Pancreas (tissue), 10 donors: Measurements from ENCODE around the gene THSD7B. TPM values are rescaled to one million over a fixed set of nuclear protein-coding genes. Genes with fewer than 3 reads are reported as not detected.

Source experiments
- ATAC-seq, 4 donors: fragments of 200-7000 bp; cut with Tn5 transposase; one replicate each; pipeline versions ENCODE4 v1.8.0 to v1.9.1; 2020; ENCODE audit warnings: mild to moderate bottlenecking in 4 of 4, moderate library complexity in 4 of 4
- DNase-seq, 6 donors: peaks; one replicate each; pipeline ENCODE4 v3.0.0-alpha.2; 2020
- FAIRE-seq: peaks from 2 replicates; lab custom pipeline; 2012; peaks lifted over from hg19 to GRCh38; lab: Jason Lieb, UNC
- H3K27ac ChIP-seq, 4 donors: fragments of 200-600 bp; sonication (generic); 1 replicate in 3 of 4; 2 replicates in 1 of 4; pipeline versions ENCODE4 v1.5.0 to v1.8.0; 2020
- H3K27me3 ChIP-seq, 4 donors: fragments of 200-600 bp; one replicate each; pipeline ENCODE4 v1.8.0; 2021
- H3K36me3 ChIP-seq, 3 donors: fragments of 200-600 bp; sonication (generic) in 1 of 3; one replicate each; pipeline versions ENCODE4 v1.5.0 to v1.8.0; 2020 to 2021
- H3K4me1 ChIP-seq, 3 donors: fragments of 200-600 bp; one replicate each; pipeline ENCODE4 v1.8.0; 2021
- H3K4me3 ChIP-seq, 4 donors: fragments of 200-600 bp; sonication (generic) in 2 of 4; one replicate each; pipeline versions ENCODE4 v1.5.0 to v1.8.0; 2020 to 2021
- H3K9me3 ChIP-seq, 4 donors: fragments of 200-600 bp; one replicate each; pipeline ENCODE4 v1.8.0; 2021
- WGBS, 2 donors: extraction: QIAGEN DNeasy Blood & Tissue Kit; methylation state at CpG; one replicate each; pipeline ENCODE4 v1.1.7; 2013; 5-methylcytosine and 5-hydroxymethylcytosine counted together
- intact Hi-C, 3 donors: fragments of 100-400 bp; cut with DNase I; formaldehyde crosslinking; loops; one replicate each; pipeline versions ENCODE4 v1.11.1 to v1.14.2; 2022
- polyA plus RNA-seq, 2 donors: library from polyadenylated mRNA; stranded (reverse); fragments of 200-250 nt; gene quantifications; one replicate each; pipeline ENCODE4 v1.2.3, GENCODE V29; 2013
- total RNA-seq, 6 donors: library from RNA; stranded (reverse); fragmentation: NEBNext Ultra II Directional in 4 of 6; extraction: Animal tissue kit (Norgen Biotek cat#: 25700) in 4 of 6; gene quantifications; one replicate each; pipeline versions ENCODE4 v1.2.1 to v1.2.4, GENCODE V29; 2021 to 2023
- TF ChIP-seq, protein P1 (sequence below), 4 donors: fragments of 200-600 bp; sonication (generic) in 3 of 4; IDR thresholded peaks; one replicate each; pipeline versions ENCODE4 v1.5.0 to v1.8.0; 2021; ENCODE audit warnings: antibody characterized with exemption in 4 of 4
- donor health status: healthy with polysubstance abuse.
- donor health status: DM: no; HTN: no; CAD: no; lungs with moderate emphysema.
- donor health status: DM: no; HTN: no; CAD: no.
- donor health status: control.
- donor health status: control.
- donor health status: Bipolar disorder and iron deficiency.
- donor health status: DM: yes; HTN: yes; CAD: no.
- donor health status: DM: no; HTN: no; CAD: no.
- donor health status: DM: no; HTN: no; CAD: no.
- donor health status: DM: yes; HTN: yes; CAD: no.

Gene THSD7B, protein sequence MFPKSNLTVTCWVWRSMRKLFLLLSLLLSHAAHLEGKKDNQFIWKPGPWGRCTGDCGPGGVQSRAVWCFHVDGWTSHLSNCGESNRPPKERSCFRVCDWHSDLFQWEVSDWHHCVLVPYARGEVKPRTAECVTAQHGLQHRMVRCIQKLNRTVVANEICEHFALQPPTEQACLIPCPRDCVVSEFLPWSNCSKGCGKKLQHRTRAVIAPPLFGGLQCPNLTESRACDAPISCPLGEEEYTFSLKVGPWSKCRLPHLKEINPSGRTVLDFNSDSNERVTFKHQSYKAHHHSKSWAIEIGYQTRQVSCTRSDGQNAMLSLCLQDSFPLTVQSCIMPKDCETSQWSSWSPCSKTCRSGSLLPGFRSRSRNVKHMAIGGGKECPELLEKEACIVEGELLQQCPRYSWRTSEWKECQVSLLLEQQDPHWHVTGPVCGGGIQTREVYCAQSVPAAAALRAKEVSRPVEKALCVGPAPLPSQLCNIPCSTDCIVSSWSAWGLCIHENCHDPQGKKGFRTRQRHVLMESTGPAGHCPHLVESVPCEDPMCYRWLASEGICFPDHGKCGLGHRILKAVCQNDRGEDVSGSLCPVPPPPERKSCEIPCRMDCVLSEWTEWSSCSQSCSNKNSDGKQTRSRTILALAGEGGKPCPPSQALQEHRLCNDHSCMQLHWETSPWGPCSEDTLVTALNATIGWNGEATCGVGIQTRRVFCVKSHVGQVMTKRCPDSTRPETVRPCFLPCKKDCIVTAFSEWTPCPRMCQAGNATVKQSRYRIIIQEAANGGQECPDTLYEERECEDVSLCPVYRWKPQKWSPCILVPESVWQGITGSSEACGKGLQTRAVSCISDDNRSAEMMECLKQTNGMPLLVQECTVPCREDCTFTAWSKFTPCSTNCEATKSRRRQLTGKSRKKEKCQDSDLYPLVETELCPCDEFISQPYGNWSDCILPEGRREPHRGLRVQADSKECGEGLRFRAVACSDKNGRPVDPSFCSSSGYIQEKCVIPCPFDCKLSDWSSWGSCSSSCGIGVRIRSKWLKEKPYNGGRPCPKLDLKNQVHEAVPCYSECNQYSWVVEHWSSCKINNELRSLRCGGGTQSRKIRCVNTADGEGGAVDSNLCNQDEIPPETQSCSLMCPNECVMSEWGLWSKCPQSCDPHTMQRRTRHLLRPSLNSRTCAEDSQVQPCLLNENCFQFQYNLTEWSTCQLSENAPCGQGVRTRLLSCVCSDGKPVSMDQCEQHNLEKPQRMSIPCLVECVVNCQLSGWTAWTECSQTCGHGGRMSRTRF (N-terminal part only)
- total RNA-seq (under 1 TPM in 2 of 6 donors, not detected in 4; 0.09 to 0.18 TPM), polyA plus RNA-seq (under 1 TPM; 0.02 to 0.04 TPM)

DNA sequence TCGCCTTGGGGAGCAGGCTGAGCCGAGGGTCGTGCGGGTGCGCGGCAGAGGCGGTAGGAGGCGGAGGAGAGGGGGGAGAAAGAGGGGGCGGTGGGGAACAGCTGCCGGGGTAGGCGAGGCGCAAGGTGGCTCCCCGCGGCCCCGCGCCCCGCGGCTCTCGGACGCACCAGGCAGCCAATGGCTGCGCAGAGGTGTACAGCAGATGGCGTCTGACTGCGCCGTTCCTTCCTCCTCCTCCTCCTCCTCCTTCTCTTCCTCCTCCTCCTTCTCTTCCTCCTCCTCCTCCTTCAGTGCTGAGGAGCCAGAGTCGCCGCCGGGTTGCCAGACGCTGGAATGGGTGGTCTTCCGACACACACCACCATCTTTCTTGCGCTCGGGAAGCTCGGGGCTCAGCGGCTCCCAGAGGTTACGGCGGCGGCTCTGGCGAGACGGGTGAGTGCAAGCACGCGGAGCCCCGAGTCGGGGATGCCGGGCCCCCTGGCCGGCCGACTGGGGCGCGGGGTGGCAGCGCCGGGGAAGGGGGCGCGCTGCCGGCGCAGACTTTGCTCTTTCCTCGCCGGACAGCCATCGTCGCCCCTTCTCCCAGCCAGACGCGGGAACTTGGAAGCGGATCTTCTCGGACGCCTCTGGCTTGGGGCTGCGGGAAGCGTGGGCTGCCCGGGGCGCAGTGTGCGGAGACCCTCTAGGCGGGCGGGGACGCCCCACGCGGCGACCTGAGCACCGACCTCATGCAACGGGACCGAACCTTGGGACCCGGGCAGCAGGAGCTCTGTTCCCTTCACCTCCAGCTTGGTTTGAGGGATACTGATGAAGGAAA, at the start of gene THSD7B:
THSD7B (plus strand) TSS at position 290 of the 817 bp plus-strand sequence. CDS start 116,634 bp downstream, outside the sequence.
- intact Hi-C loops: no loop called here
- DNase-seq: peak in 2 of 6 donors; percentile 58 to 63
- H3K4me3 ChIP-seq: peak within 1 kb of the TSS in 3 of 4 donors; percentile 31 to 55 (median 32)
- ATAC-seq: peak; percentile 39 to 64 (median 42)
- H3K27me3 ChIP-seq: peaks cover 0 to 2% (median 0%) of the 10 kb centered on the region in 4 donors
- TF ChIP-seq, protein P1, sequence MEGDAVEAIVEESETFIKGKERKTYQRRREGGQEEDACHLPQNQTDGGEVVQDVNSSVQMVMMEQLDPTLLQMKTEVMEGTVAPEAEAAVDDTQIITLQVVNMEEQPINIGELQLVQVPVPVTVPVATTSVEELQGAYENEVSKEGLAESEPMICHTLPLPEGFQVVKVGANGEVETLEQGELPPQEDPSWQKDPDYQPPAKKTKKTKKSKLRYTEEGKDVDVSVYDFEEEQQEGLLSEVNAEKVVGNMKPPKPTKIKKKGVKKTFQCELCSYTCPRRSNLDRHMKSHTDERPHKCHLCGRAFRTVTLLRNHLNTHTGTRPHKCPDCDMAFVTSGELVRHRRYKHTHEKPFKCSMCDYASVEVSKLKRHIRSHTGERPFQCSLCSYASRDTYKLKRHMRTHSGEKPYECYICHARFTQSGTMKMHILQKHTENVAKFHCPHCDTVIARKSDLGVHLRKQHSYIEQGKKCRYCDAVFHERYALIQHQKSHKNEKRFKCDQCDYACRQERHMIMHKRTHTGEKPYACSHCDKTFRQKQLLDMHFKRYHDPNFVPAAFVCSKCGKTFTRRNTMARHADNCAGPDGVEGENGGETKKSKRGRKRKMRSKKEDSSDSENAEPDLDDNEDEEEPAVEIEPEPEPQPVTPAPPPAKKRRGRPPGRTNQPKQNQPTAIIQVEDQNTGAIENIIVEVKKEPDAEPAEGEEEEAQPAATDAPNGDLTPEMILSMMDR (IDR thresholded peaks at IDR 0.05): no peak
- peaks cover 0 to 5% (median 0%) of the 10 kb centered on the region in 3 donors for H3K4me1 ChIP-seq
- no peak within 1 kb of the TSS for H3K27ac ChIP-seq
- no peaks in the 10 kb centered on the region for H3K9me3 ChIP-seq
- no peaks in the 10 kb centered on the region for H3K36me3 ChIP-seq
- WGBS, 2 donors: 0 to 1% methylated on average over 44 to 77 of the region's 77 CpGs
- FAIRE-seq: no peak

DNA sequence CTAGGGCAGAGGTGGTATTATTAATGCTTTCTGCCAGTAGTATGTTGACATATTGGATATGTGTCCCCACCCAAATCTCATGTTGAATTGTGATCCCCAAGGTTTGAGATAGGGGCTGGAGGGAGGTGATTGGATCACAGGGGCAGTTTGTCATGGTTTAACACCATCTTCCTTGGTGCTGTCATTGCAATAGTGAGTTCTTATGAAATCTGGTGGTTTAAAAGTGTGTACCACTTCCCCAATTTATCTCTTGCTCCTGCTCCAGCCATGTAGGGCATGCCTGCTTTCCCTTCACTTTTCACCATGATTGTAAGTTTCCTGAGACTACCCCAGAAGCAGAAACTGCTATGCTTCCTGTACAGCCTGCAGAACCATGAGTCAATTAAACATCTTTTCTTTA, 47.1 kb upstream of the THSD7B start:
- H3K4me3 ChIP-seq: no peak overlapping the region

DNA sequence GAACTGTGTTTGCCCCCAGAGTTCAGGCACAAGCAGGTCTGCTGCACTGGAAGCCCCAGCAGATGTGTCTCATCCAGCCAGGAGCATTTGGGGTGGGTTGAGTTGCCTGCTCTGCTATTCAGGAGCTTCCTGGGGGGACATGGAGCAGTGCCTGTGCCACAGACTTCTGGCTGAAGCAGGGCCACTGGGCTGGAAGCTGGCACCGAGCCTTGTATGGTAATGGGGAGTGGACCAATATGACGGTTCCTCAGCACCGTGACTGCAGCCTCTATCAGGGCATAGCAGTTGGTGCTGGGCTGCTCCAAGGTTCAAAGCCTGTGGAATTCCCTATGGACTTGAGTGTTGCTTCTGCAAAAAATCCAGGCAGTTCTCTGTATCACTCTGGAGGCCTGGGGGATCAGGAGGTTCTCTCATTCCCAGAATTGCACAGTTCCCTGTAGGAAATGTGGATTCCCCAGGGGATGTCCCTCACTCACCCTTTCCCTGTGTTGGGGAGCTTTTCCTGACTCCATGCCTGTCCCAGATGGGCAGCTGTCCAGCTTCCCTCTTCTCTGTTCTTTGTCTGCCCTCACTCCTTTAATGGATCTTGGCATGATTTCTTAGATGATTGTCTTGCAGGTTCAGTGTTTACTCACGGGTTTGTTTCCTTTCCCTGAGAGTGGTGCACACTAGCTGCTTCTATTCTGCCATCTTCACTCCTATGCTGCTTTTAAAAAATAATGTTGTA, 37.2 kb upstream of the THSD7B start:
- ATAC-seq (no peak), DNase-seq (peak in 2 of 6 donors; percentile 23 to 33), FAIRE-seq (no peak)
- intact Hi-C loops: no loop called here
- Histone ChIP-seq H3K27me3 (peaks cover 0 to 3% (median 0%) of the 10 kb centered on the region in 4 donors), H3K27ac (no peak overlapping the region), H3K9me3 (no peaks in the 10 kb centered on the region), H3K4me1 (no peaks in the 10 kb centered on the region), H3K4me3 (no peak overlapping the region), H3K36me3 (no peaks in the 10 kb centered on the region)
- WGBS, 2 donors: 45 to 47% methylated on average over 4 of the region's 4 CpGs
- TF ChIP-seq, protein P1 (IDR thresholded peaks at IDR 0.05): no peak

More for the DNA sequence above, 47.1 kb upstream of the THSD7B start:
- Histone ChIP-seq H3K27me3 (no peaks in the 10 kb centered on the region), H3K4me1 (no peaks in the 10 kb centered on the region), H3K9me3 (no peaks in the 10 kb centered on the region), H3K27ac (no peak overlapping the region), H3K36me3 (no peaks in the 10 kb centered on the region)
- intact Hi-C loops: no loop called here
- no peak for ATAC-seq
- FAIRE-seq: no peak
- no peak for DNase-seq
- TF ChIP-seq, protein P1 (IDR thresholded peaks at IDR 0.05): no peak
